ENCODE results near the gene TCERG1L. TPM values are rescaled to one million over a fixed set of nuclear protein-coding genes. Genes with fewer than 3 reads are reported as not detected.

Gene TCERG1L
- total and polyA plus RNA-seq, 4 donors: 1.9 to 23.5 (median 14.9) TPM

DNA sequence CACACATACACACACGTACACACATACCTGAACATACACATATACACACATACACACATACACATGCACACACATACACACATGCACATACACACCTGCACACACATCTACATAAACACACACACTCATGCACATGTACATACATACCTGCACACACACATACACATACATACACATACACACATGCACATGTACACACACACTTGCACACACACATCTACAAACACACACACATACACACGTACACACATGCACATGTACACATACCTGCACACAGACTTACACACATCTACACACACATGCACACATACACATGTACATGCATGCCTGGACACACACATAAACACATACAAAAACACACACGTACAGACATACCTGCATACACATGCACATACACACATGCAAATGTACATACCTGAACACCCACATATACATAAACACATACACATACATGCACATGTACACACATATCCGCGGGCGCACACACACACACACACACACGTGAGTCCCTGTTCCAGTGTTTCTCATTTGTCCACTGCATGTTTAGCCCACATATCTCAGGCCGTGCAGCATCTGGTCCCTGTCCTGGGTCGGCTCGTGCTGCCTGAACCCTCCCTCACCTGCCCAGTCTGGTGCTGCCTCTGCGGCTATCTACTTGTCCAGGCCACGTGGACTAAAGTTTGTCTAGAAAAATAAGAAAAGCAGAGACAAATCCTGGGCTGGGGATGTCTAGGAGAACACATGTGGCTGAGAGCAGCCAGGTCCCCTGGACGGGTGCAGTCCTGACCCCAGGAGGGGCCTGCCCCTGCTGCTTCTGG lies 238.7 kb downstream of the TCERG1L start:
- no peak for DNase-seq (ENCODE audit: low read depth in 4 of 6, low spot score in 6 of 6)
- no peak overlapping the region for H3K27ac ChIP-seq (ENCODE audit: low read depth, low read length)
- H3K27me3 ChIP-seq (ENCODE audit: control insufficient read depth, insufficient read depth, low read length): no peaks in the 10 kb centered on the region
- no peak overlapping the region for H3K4me3 ChIP-seq (ENCODE audit: low read depth, low read length)
- no peaks in the 10 kb centered on the region for H3K9me3 ChIP-seq (ENCODE audit: control insufficient read depth, insufficient read depth, low read length)
- 91% methylated on average over 13 of the region's 13 CpGs for WGBS (ENCODE audit: insufficient coverage)
- H3K4me1 ChIP-seq (ENCODE audit: control insufficient read depth, insufficient read depth, low read length): peaks cover 4% of the 10 kb centered on the region
- H3K36me3 ChIP-seq (ENCODE audit: control insufficient read depth, insufficient read depth, low read length): no peaks in the 10 kb centered on the region

DNA sequence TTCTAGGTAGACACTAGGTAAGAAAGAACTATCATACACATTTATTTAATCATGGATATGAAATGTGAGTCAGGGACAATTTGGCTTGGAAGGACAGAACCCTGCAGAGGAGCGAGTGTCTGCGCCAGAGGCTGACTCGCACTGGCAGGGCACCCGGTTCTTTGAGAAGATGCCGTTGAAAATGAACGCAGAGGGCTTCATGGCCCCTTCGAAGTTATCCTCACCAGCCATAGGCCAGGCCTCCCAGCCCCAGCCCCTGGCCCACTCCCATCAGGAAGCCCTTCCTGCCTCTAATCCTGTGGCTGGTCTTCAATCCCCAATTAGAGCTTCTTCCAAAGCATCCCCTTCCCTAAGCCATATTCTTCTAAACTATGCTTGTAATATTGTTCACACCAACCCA lies 239.8 kb downstream of the TCERG1L start:
- Histone ChIP-seq H3K27ac (ENCODE audit: low read depth, low read length) (no peak overlapping the region), H3K4me1 (ENCODE audit: control insufficient read depth, insufficient read depth, low read length) (no peaks in the 10 kb centered on the region), H3K4me3 (ENCODE audit: low read depth, low read length) (no peak overlapping the region), H3K36me3 (ENCODE audit: control insufficient read depth, insufficient read depth, low read length) (no peaks in the 10 kb centered on the region), H3K27me3 (ENCODE audit: control insufficient read depth, insufficient read depth, low read length) (no peaks in the 10 kb centered on the region), H3K9me3 (ENCODE audit: control insufficient read depth, insufficient read depth, low read length) (no peaks in the 10 kb centered on the region)
- WGBS (ENCODE audit: insufficient coverage): 84% methylated on average over 7 of the region's 7 CpGs
- no peak for DNase-seq (ENCODE audit: low read depth in 4 of 6, low spot score in 6 of 6)

DNA sequence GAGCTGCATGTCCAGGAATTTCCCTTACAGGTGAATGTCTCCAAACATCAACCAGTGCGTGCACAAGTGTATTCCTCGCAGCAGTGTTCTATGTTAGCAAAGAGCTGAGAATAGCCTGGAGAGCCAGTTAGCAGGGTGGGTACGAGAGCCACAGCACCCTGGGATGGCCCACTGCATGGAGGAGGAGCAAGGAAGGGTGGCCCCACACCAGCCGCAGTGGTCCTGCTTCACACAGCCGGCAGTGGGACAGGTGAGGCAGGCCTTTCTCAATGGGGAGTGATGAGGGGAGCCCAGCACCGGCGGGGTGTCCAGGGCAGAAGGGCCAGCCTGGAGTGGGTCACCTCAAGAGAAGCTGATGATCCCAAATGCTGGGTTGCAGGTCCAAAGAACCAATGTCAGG lies 240.7 kb downstream of the TCERG1L start:
- Histone ChIP-seq H3K36me3 (ENCODE audit: control insufficient read depth, insufficient read depth, low read length) (no peaks in the 10 kb centered on the region), H3K9me3 (ENCODE audit: control insufficient read depth, insufficient read depth, low read length) (no peaks in the 10 kb centered on the region), H3K27ac (ENCODE audit: low read depth, low read length) (no peak overlapping the region), H3K4me3 (ENCODE audit: low read depth, low read length) (no peak overlapping the region), H3K4me1 (ENCODE audit: control insufficient read depth, insufficient read depth, low read length) (no peaks in the 10 kb centered on the region), H3K27me3 (ENCODE audit: control insufficient read depth, insufficient read depth, low read length) (no peaks in the 10 kb centered on the region)
- DNase-seq (ENCODE audit: low read depth in 4 of 6, low spot score in 6 of 6): no peak
- 94% methylated on average over 7 of the region's 7 CpGs for WGBS (ENCODE audit: insufficient coverage)

DNA sequence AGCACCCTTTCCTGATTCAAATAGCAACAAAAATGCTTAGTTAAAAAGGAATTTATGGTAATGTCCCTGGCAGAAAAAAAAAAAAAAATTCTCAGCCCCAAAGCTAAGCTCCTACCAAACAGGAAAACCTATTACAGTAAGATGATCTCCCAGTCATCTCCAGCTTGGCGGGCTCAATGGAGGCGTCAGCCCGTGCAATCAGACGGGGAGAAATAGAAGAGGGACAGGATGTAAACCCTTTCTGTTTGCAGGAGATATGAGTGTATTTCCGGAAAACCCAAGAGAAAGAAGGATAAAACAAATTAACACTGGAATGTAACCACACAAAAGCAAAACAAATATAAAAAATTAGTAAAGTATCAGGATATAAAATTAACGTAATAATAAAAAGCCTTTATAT lies 242.8 kb downstream of the TCERG1L start:
- H3K27me3 ChIP-seq (ENCODE audit: control insufficient read depth, insufficient read depth, low read length): no peaks in the 10 kb centered on the region
- no peak overlapping the region for H3K27ac ChIP-seq (ENCODE audit: low read depth, low read length)
- DNase-seq (ENCODE audit: low read depth in 4 of 6, low spot score in 6 of 6): no peak
- H3K4me3 ChIP-seq (ENCODE audit: low read depth, low read length): no peak overlapping the region
- H3K4me1 ChIP-seq (ENCODE audit: control insufficient read depth, insufficient read depth, low read length): no peaks in the 10 kb centered on the region
- WGBS (ENCODE audit: insufficient coverage): no CpG with 5 or more reads among the region's 6 CpGs
- H3K9me3 ChIP-seq (ENCODE audit: control insufficient read depth, insufficient read depth, low read length): no peaks in the 10 kb centered on the region
- no peaks in the 10 kb centered on the region for H3K36me3 ChIP-seq (ENCODE audit: control insufficient read depth, insufficient read depth, low read length)

DNA sequence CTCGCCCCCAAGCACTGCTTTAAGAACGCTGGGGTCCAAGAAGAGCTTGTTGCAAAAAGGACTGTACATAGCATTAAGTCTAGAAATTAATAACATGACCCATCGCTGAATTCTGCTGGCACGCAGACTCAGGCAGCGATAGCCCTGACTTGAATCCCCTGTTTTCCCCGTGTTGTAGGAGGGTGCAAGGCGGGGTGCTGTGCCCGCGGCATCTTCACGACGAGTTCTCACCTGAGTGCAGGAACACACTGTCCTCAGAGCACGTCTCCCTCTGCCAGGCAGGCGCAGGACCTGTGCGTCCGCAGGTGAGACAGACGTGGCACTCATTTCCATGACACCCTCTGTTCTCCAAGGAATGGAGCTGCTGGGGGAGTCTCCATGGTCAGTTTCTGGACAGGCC lies 243.2 kb downstream of the TCERG1L start:
- no peaks in the 10 kb centered on the region for H3K36me3 ChIP-seq (ENCODE audit: control insufficient read depth, insufficient read depth, low read length)
- WGBS (ENCODE audit: insufficient coverage): 99% methylated on average over 12 of the region's 16 CpGs
- no peak overlapping the region for H3K27ac ChIP-seq (ENCODE audit: low read depth, low read length)
- no peaks in the 10 kb centered on the region for H3K27me3 ChIP-seq (ENCODE audit: control insufficient read depth, insufficient read depth, low read length)
- no peaks in the 10 kb centered on the region for H3K4me1 ChIP-seq (ENCODE audit: control insufficient read depth, insufficient read depth, low read length)
- no peak overlapping the region for H3K4me3 ChIP-seq (ENCODE audit: low read depth, low read length)
- no peaks in the 10 kb centered on the region for H3K9me3 ChIP-seq (ENCODE audit: control insufficient read depth, insufficient read depth, low read length)
- DNase-seq (ENCODE audit: low read depth in 4 of 6, low spot score in 6 of 6): no peak

DNA sequence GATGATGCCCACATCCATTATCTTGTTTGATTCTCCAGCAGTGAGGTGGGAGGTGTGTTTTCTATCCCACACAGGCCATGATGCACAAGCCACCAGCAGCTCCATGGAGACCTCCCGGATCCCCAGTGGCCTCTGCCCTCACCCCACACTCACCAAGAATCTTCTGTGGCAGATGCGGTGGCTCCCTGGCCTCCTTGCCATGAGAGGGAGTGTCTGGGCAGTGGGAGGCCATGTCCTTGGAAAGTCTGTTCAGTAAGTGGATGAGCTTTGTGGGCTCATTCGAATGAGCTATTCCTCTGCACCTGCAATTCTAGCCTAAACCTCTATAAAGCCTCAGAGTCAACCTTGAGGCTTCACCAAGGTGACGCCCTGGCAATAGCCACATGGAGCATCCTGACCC lies 243.8 kb downstream of the TCERG1L start:
- Histone ChIP-seq H3K36me3 (ENCODE audit: control insufficient read depth, insufficient read depth, low read length) (no peaks in the 10 kb centered on the region), H3K27ac (ENCODE audit: low read depth, low read length) (no peak overlapping the region), H3K4me1 (ENCODE audit: control insufficient read depth, insufficient read depth, low read length) (no peaks in the 10 kb centered on the region), H3K4me3 (ENCODE audit: low read depth, low read length) (no peak overlapping the region), H3K9me3 (ENCODE audit: control insufficient read depth, insufficient read depth, low read length) (no peaks in the 10 kb centered on the region), H3K27me3 (ENCODE audit: control insufficient read depth, insufficient read depth, low read length) (no peaks in the 10 kb centered on the region)
- 88% methylated on average over 1 of the region's 4 CpGs for WGBS (ENCODE audit: insufficient coverage)
- DNase-seq (ENCODE audit: low read depth in 4 of 6, low spot score in 6 of 6): no peak

DNA sequence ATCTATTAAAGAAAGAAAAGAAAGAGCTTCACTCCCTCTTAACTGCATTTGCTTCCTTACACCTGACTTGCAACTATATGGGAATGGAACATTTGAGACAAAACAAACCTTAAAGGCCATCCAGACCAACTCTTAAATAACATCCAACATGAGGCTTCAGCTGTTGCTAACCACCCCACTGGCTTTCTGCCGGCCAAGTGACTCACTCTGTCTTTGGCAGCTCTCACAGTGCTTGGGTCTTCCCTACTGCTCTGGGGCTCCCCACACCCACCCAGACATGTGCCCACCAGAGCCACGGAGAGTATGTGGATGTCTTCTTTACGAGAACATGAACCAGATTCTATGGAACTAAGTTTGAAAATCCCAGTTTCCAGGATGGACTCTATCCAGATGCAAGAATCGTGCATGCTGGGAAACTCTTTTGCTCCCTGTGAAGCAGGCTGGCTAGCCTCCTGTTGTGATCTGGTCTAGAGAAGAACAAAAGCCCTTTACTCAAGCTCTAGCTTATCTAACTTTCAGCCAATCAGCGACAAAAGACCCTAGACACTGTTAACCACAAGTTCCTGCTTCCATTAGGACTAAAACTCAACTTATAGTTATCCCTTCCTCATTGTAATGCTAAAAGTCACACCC lies 245.7 kb downstream of the TCERG1L start:
- H3K27me3 ChIP-seq (ENCODE audit: control insufficient read depth, insufficient read depth, low read length): peaks cover 2% of the 10 kb centered on the region
- H3K9me3 ChIP-seq (ENCODE audit: control insufficient read depth, insufficient read depth, low read length): no peaks in the 10 kb centered on the region
- WGBS (ENCODE audit: insufficient coverage): 41% methylated on average over 2 of the region's 5 CpGs
- no peaks in the 10 kb centered on the region for H3K4me1 ChIP-seq (ENCODE audit: control insufficient read depth, insufficient read depth, low read length)
- H3K27ac ChIP-seq (ENCODE audit: low read depth, low read length): no peak overlapping the region
- H3K36me3 ChIP-seq (ENCODE audit: control insufficient read depth, insufficient read depth, low read length): no peaks in the 10 kb centered on the region
- no peak overlapping the region for H3K4me3 ChIP-seq (ENCODE audit: low read depth, low read length)
- DNase-seq (ENCODE audit: low read depth in 4 of 6, low spot score in 6 of 6): peak in 1 of 6 donors; percentile 35

DNA sequence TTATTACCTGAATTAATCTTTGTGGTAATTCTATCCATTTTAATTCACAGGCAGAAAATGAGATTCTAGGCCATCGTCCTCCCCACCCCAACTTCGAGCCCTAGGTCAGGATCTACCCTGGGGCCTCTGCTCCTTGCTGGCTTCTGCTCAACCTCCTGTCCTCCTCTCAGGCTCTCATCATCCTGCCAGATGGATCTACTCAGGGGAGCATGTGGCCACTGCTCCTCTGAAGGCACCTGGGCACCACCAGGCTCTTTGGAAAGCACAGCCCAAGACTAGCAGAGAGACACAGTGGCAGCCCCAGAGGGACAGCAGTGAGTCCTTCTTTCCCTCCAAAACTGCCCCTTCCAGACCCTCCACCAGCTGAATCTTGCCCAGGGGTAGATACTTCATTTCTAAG lies 248.2 kb downstream of the TCERG1L start:
- no peaks in the 10 kb centered on the region for H3K9me3 ChIP-seq (ENCODE audit: control insufficient read depth, insufficient read depth, low read length)
- H3K4me1 ChIP-seq (ENCODE audit: control insufficient read depth, insufficient read depth, low read length): no peaks in the 10 kb centered on the region
- no peaks in the 10 kb centered on the region for H3K36me3 ChIP-seq (ENCODE audit: control insufficient read depth, insufficient read depth, low read length)
- peaks cover 2% of the 10 kb centered on the region for H3K27me3 ChIP-seq (ENCODE audit: control insufficient read depth, insufficient read depth, low read length)
- H3K4me3 ChIP-seq (ENCODE audit: low read depth, low read length): no peak overlapping the region
- H3K27ac ChIP-seq (ENCODE audit: low read depth, low read length): no peak overlapping the region
- WGBS (ENCODE audit: insufficient coverage): 90% methylated on average over 2 of the region's 2 CpGs
- DNase-seq (ENCODE audit: low read depth in 4 of 6, low spot score in 6 of 6): no peak

DNA sequence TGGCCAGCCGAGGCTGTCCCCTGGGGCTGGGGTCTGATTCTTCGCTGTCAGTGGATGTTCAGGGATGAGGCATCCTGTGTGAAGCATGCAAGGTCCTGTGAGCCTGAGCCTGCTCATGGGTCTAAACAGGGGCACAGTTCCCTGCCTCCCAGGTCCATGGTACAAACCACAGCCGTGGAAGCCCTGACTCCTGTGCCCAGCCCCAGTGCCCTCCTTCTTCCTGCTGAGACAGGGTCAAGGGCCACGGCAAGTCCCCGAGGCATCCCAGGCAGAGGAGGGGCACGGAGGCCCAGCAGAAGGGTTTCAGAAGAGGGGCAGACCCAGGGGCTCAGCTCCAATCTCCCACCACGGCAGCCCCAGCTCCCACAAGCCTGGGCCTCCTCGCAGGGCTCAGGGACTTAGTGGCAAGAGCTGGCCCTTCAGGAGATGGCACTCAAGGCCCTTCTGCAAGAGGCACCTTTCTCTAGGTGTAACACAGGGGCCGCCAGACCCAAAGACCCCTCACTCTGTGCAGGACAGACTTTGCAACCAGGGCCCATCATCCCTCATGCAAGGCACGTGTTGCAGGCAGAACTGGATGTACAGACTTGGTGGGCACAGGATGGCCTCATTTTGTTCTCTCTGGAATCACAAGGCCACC lies 248.8 kb downstream of the TCERG1L start:
- Histone ChIP-seq H3K27me3 (ENCODE audit: control insufficient read depth, insufficient read depth, low read length) (peaks cover 2% of the 10 kb centered on the region), H3K9me3 (ENCODE audit: control insufficient read depth, insufficient read depth, low read length) (no peaks in the 10 kb centered on the region), H3K27ac (ENCODE audit: low read depth, low read length) (no peak overlapping the region), H3K4me3 (ENCODE audit: low read depth, low read length) (no peak overlapping the region), H3K36me3 (ENCODE audit: control insufficient read depth, insufficient read depth, low read length) (no peaks in the 10 kb centered on the region), H3K4me1 (ENCODE audit: control insufficient read depth, insufficient read depth, low read length) (no peaks in the 10 kb centered on the region)
- WGBS (ENCODE audit: insufficient coverage): 85% methylated on average over 9 of the region's 10 CpGs
- DNase-seq (ENCODE audit: low read depth in 4 of 6, low spot score in 6 of 6): no peak

Data from spinal cord (tissue), 10 donors.